ENCODE data around the gene SOCS1. TPM values are rescaled to one million over a fixed set of nuclear protein-coding genes. Genes with fewer than 3 reads are reported as not detected.

The SOCS1 gene
- total RNA-seq, 2 experiments from 2014 or later, result 71.3 to 71.4 TPM

- H3K4me3 Mint-ChIP-seq, result peak overlapping the region; percentile 81
- Histone ChIP-seq H3K27me3 (ENCODE audit: control insufficient read depth in 1 of 2, insufficient read depth in 2 of 2, low read length in 2 of 2) (no peaks in the 10 kb centered on the region), H3K4me3 (ENCODE audit: low read length) (peak overlapping the region; percentile 96), H3K27ac (ENCODE audit: low read depth in 1 of 2, low read length in 2 of 2) (peak overlapping the region in 1 of 2 donors; percentile 86), H3K9me3 (ENCODE audit: control insufficient read depth in 1 of 2, insufficient read depth in 1 of 2, low read length in 2 of 2) (no peaks in the 10 kb centered on the region), H3K36me3 (ENCODE audit: insufficient read depth, low read length) (peaks cover 7% of the 10 kb centered on the region), H3K4me1 (ENCODE audit: insufficient read depth, low read length) (peaks cover 65% of the 10 kb centered on the region)
- H3K27ac Mint-ChIP-seq, result peak overlapping the region; percentile 84
- TF ChIP-seq CTCF (IDR thresholded peaks at IDR 0.05), result no peak
- H3K4me1 Mint-ChIP-seq (ENCODE audit: low read depth), result peaks cover 57% of the 10 kb centered on the region
- intact Hi-C loops (cut with DNase I, micrococcal nuclease), result loop anchor here (2.0 to 10.0 kb wide), 6 partner anchors 21 to 661 kb away; partner anchors contain the start of gene GSPT1 (in 1 of the 2)
- POLR2A ChIA-PET, result interaction anchor here (0.6 to 8.5 kb wide), 33 partner anchors 7 to 661 kb away, joined by 3 to 195 read pairs (median 8); partner anchors contain the start of genes CLEC16A, DEXI and GSPT1
- no peaks in the 10 kb centered on the region for H3K27me3 Mint-ChIP-seq
- DNase-seq (peak in 4 of 14 experiments; percentile 18 to 35 (median 25)), ATAC-seq (ENCODE audit: poor library complexity) (no peak)
- CTCF ChIA-PET, result interaction anchor here (0.7 to 5.6 kb wide), 13 partner anchors 8 to 305 kb away, joined by 3 to 50 read pairs (median 5); no protein-coding TSS in a partner anchor
- H3K9me3 Mint-ChIP-seq, result no peaks in the 10 kb centered on the region
- peaks cover 32% of the 10 kb centered on the region for H3K36me3 Mint-ChIP-seq (ENCODE audit: low read depth)
Observed at GRCh38 chr16:11253995-11254912, 1.8 kb downstream of the SOCS1 start.

- peaks cover 49% of the 10 kb centered on the region for H3K4me1 Mint-ChIP-seq (ENCODE audit: low read depth)
- no peak for TF ChIP-seq CTCF (IDR thresholded peaks at IDR 0.05)
- Histone ChIP-seq H3K4me3 (ENCODE audit: low read length) (peak overlapping the region; percentile 96), H3K27me3 (ENCODE audit: control insufficient read depth in 1 of 2, insufficient read depth in 2 of 2, low read length in 2 of 2) (no peaks in the 10 kb centered on the region), H3K9me3 (ENCODE audit: control insufficient read depth in 1 of 2, insufficient read depth in 1 of 2, low read length in 2 of 2) (no peaks in the 10 kb centered on the region), H3K27ac (ENCODE audit: low read depth in 1 of 2, low read length in 2 of 2) (peak overlapping the region in 1 of 2 donors; percentile 43), H3K36me3 (ENCODE audit: insufficient read depth, low read length) (peaks cover 7% of the 10 kb centered on the region), H3K4me1 (ENCODE audit: insufficient read depth, low read length) (peaks cover 56% of the 10 kb centered on the region)
- H3K4me3 Mint-ChIP-seq, result peak overlapping the region; percentile 81
- no peaks in the 10 kb centered on the region for H3K27me3 Mint-ChIP-seq
- no peak for ATAC-seq (ENCODE audit: poor library complexity)
- H3K9me3 Mint-ChIP-seq, result no peaks in the 10 kb centered on the region
- intact Hi-C loops (cut with DNase I, micrococcal nuclease), result loop anchor here (2.0 to 10.0 kb wide), 4 partner anchors 21 to 661 kb away; partner anchors contain the start of gene GSPT1 (in 1 of the 2)
- ChIA-PET POLR2A (interaction anchor here (0.7 to 8.5 kb wide), 13 partner anchors 8 to 489 kb away, joined by 3 to 195 read pairs (median 6); partner anchors contain the start of gene TXNDC11), CTCF (interaction anchor here (1.1 to 5.6 kb wide), 4 partner anchors 20 to 304 kb away, joined by 4 to 50 read pairs (median 4); no protein-coding TSS in a partner anchor)
- H3K27ac Mint-ChIP-seq, result peak overlapping the region; percentile 84
- peak in 11 of 14 experiments; percentile 8 to 83 (median 42) for DNase-seq
- peaks cover 32% of the 10 kb centered on the region for H3K36me3 Mint-ChIP-seq (ENCODE audit: low read depth)
Observed at GRCh38 chr16:11253009-11253994, 2.7 kb downstream of the SOCS1 start.

Data from CD4-positive, alpha-beta T cell (primary cell).